ENCODE data around the gene CIAO2A. TPM values are rescaled to one million over a fixed set of nuclear protein-coding genes. Genes with fewer than 3 reads are reported as not detected.

CIAO2A gene
- total RNA-seq, 1 experiment from 2014 or later: 74.4 TPM

- no peak overlapping the region for H3K18ac ChIP-seq (ENCODE audit: insufficient read length, low read depth, low read length)
- Mint-ChIP-seq H3K27ac (0 out of 7 replicates have a peak overlapping the region, but pooled peaks of 1 of the 3 experiments have one; percentile 14), H3K4me1 (peaks cover 12 to 22% of the 10 kb centered on the region in 2 experiments), H3K9me3 (no peaks in the 10 kb centered on the region; a peak in 2 of 5 replicates), H3K27me3 (ENCODE audit: low read depth) (no peaks in the 10 kb centered on the region; the same call in 1 of the 2 replicates), H3K36me3 (ENCODE audit: insufficient read depth in 1 of 3, low read depth in 3 of 3) (peaks cover 0 to 7% (median 0%) of the 10 kb centered on the region in 3 experiments; a peak in 1 of 7 replicates), H3K4me3 (no peak overlapping the region)
- H3K23me2 ChIP-seq (ENCODE audit: insufficient read length, low read depth, low read length, poor library complexity, severe bottlenecking): no peaks in the 10 kb centered on the region
- no peak overlapping the region for H3K4me2 ChIP-seq (ENCODE audit: insufficient read depth, insufficient read length, low read length)
- H3K4me1 ChIP-seq (ENCODE audit: insufficient read depth, low read length): peaks cover 2% of the 10 kb centered on the region; the same call in 1 of the 2 replicates
- no peaks in the 10 kb centered on the region for H3K9me3 ChIP-seq (ENCODE audit: control insufficient read depth, low read depth, low read length)
- no CpG with 5 or more reads among the region's 1 CpG for WGBS (ENCODE audit: extremely low coverage, insufficient read length, low lambda C conversion rate)
- H4K8ac ChIP-seq (replicated peaks; ENCODE audit: insufficient read length, low read depth, low read length): no peak overlapping the region
- no peak overlapping the region for H3K23ac ChIP-seq (ENCODE audit: insufficient read length, low read depth, low read length)
- no peak overlapping the region for H2BK15ac ChIP-seq (ENCODE audit: low read depth, low read length)
- H2BK20ac ChIP-seq (ENCODE audit: low read depth, low read length, poor library complexity, severe bottlenecking): no peak overlapping the region
- H2BK12ac ChIP-seq (ENCODE audit: insufficient read length, low read depth, low read length): no peak overlapping the region
- no peak overlapping the region for H2BK5ac ChIP-seq (ENCODE audit: insufficient read length, low read length)
- no peaks in the 10 kb centered on the region for H3K79me2 ChIP-seq (ENCODE audit: insufficient read depth, low read length)
- DNase-seq: no peak
- no peak overlapping the region for H3K27ac ChIP-seq (ENCODE audit: insufficient read length, low read depth, low read length)
- H3K4ac ChIP-seq (ENCODE audit: low read depth, low read length): no peak overlapping the region
- H3K27me3 ChIP-seq (ENCODE audit: insufficient read depth, low read length): no peaks in the 10 kb centered on the region; the same call in 1 of the 2 replicates
- no peak overlapping the region for H2BK120ac ChIP-seq (ENCODE audit: low read depth, low read length, poor library complexity, severe bottlenecking)
- H4K91ac ChIP-seq (ENCODE audit: insufficient read length, low read depth, low read length): no peak overlapping the region
- no peak overlapping the region for H3K14ac ChIP-seq (ENCODE audit: insufficient read depth, low read length)
- H2AFZ ChIP-seq (ENCODE audit: low read length): no peak overlapping the region
- H3T11ph ChIP-seq (ENCODE audit: low read length): no peak overlapping the region
- H3K79me1 ChIP-seq (ENCODE audit: insufficient read depth, low read depth, low read length, poor library complexity, severe bottlenecking): no peaks in the 10 kb centered on the region
- no peaks in the 10 kb centered on the region for H4K20me1 ChIP-seq (ENCODE audit: control insufficient read depth, insufficient read depth, insufficient read length)
- H3K56ac ChIP-seq (ENCODE audit: insufficient read length, low read depth, low read length): no peak overlapping the region
- H2AK5ac ChIP-seq (ENCODE audit: insufficient read length, low read length): no peak overlapping the region
- H3K9ac ChIP-seq (ENCODE audit: extremely low read depth, insufficient read length, low read length): no peak overlapping the region
- no peak for TF ChIP-seq CTCF (conservative IDR thresholded peaks at IDR 0.05)
- no peak overlapping the region for H4K5ac ChIP-seq (ENCODE audit: insufficient read length, low read depth, low read length)
Observed at GRCh38 chr15:64035525-64035924, 58.1 kb downstream of the CIAO2A start.

Data from H9 (cell line).